ENCODE results near the gene TINCR.

DNA sequence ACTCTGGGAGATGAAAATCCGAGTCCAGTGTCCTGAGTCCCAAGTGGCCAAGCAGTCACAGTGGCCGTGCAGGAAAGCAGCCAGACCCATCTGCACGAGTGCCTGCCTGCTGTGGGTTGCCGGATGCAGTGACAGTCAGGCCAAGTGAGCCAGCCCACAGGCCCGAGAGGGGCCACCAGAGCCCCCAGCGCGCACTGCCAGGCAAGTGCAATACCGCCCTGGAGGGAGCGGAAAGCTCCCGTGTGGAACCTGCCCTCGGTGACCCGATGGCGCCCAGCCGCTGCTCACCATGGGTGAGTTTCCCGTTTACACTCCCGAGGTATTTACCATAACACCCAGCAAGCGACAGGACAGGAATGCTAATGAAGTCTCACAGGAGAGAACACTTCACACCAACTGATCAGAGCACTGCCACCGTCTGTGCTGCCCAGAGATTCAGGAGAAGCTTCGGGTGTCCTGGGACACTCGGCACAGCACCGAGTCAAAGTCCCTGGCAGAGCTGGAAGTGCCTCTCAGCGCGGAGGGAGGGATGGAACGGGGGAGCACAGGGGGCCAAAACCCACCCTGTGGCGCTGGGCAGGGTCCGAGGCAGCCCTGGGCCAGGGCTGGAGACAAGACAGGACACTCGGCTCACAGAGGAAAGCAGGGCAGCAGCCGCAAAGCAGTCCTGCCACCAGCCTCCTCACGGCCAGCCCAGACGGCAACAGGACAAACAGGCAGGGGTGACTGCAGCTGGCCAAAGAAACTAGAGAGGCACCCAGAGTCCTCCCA, 21.3 kb upstream of the TINCR start:
- TF ChIP-seq ZNF274 (CRISPR knock-in tag; IDR thresholded peaks at IDR 0.05) (no peak), ZNF44 (CRISPR knock-in tag; IDR thresholded peaks at IDR 0.05) (no peak), JUNB (CRISPR knock-in tag; IDR thresholded peaks at IDR 0.05; ENCODE audit: borderline replicate concordance) (no peak), ZNF260 (CRISPR knock-in tag; IDR thresholded peaks at IDR 0.05; ENCODE audit: borderline replicate concordance, low read depth) (no peak), PCBP2 (optimal IDR thresholded peaks at IDR 0.05; ENCODE audit: low read depth, low read length, poor library complexity, severe bottlenecking) (no peak), ZNF562 (CRISPR knock-in tag; IDR thresholded peaks at IDR 0.05; ENCODE audit: borderline replicate concordance) (no peak), ZNF513 (CRISPR knock-in tag; conservative IDR thresholded peaks at IDR 0.05) (no peak)
- TF ChIP-seq, protein P1, sequence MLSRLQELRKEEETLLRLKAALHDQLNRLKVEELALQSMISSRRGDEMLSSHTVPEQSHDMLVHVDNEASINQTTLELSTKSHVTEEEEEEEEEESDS (CRISPR knock-in tag; IDR thresholded peaks at IDR 0.05; ENCODE audit: borderline replicate concordance): no peak

Data from HepG2 (cell line).